Activated CD4-positive, alpha-beta T cell treated with anti-CD3 and anti-CD28 coated beads, Interleukin-2, amount 50 U/mL, for 1 hour (primary cell): ENCODE results near the gene GLUD2.
"Not testable (repeated sequence)": the region's sequence is repeated elsewhere in the genome, so short reads cannot be mapped to it uniquely, and the experiment has no call there.

ENCODE experiments used
- DNase-seq: peaks from one replicate; pipeline ENCODE4 v3.0.0-alpha.2; 2020

The GLUD2 gene

DNA sequence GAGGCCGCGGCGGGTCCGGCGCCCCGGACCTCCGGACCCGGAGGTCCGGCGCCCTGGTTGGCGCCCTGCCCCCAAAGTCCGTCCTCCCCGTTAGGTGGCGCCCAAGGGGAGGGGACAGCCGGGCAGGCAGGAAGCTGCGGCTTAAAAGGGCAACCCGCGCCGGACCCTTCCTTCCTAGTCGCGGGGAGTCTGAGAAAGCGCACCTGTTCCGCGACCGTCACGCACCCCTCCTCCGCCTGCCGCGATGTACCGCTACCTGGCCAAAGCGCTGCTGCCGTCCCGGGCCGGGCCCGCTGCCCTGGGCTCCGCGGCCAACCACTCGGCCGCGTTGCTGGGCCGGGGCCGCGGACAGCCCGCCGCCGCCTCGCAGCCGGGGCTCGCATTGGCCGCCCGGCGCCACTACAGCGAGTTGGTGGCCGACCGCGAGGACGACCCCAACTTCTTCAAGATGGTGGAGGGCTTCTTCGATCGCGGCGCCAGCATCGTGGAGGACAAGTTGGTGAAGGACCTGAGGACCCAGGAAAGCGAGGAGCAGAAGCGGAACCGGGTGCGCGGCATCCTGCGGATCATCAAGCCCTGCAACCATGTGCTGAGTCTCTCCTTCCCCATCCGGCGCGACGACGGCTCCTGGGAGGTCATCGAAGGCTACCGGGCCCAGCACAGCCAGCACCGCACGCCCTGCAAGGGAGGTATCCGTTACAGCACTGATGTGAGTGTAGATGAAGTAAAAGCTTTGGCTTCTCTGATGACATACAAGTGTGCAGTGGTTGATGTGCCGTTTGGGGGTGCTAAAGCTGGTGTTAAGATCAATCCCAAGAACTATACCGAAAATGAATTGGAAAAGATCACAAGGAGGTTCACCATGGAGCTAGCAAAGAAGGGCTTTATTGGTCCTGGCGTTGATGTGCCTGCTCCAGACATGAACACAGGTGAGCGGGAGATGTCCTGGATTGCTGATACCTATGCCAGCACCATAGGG lies at the start of gene GLUD2:
GLUD2 (plus strand) TSS at position 170 of the 979 bp plus-strand sequence; CDS start at position 245, 75 bp downstream.
- DNase-seq = not testable (repeated sequence)

GRCh38 chrX:120999413-120999812 lies 48.0 kb upstream of the GLUD2 start:
- no peak for DNase-seq

- DNase-seq = no peak
Observed at GRCh38 chrX:121000589-121000988, 46.8 kb upstream of the GLUD2 start.

DNA sequence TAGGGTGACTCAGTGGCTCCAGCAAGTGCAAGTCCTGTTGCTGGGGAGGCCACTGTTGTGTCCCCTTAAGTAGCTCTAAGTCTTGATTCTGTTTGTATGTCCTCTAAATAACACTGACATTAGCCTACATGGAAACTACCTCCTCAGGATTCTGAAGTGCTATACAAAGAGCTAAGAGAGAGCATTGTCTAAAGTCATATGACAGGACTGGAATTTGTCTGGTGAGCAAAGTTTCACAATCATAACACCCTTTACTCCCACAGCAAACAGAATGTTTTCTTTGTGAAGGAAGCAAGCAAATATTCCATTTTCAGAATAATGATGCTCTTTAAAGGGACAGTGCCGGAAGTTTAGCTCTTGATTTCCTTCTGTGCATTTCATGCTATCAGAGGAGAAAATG lies 38.5 kb upstream of the GLUD2 start:
- DNase-seq = no peak

GRCh38 chrX:121009764-121010163 lies 37.6 kb upstream of the GLUD2 start:
- DNase-seq = no peak

- no peak for DNase-seq
Observed at GRCh38 chrX:121010218-121010617, 37.2 kb upstream of the GLUD2 start.

DNA sequence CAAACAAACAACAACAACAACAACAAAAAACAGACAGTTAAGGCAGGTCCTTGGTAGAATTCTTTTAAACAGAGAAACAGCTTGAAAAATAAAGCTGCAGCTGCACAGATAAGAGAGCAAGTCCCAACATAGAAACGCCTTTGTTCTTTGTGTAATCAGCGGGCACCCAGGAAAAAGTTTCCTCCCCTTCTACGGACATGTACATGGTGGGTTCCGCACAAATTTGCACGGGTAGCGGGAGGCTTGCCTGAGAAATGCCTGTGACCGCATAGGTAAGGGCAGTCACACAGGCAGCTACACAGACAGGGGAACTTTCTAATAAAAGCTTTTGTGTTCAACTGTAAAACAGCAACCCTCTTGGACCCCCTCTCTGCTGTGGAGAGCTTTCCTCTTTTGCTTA lies 36.2 kb upstream of the GLUD2 start:
- DNase-seq = no peak

- DNase-seq = no peak
Observed at GRCh38 chrX:121013897-121014455, 33.4 kb upstream of the GLUD2 start.

DNA sequence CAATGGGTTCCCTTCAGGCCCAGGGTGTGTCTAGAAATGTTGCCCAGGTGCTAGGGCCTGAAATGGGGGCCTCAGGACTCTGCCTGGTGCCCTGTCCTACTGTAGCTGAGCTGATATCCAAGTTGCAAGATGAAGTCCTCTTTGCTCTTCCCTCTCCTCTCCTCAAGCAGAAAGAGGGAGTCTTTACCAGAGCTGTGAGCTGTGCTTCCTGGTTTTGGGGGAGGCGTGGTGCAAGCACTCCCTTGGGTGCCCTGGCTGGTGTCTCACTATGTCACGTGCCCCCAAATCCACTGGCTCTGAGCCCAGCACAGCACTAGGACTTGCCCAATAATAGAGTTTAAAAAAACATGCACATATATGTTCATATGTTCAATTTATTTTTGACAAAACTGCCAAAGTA lies 32.6 kb upstream of the GLUD2 start:
- no peak for DNase-seq

GRCh38 chrX:121028419-121028818 lies 19.0 kb upstream of the GLUD2 start:
- no peak for DNase-seq

DNA sequence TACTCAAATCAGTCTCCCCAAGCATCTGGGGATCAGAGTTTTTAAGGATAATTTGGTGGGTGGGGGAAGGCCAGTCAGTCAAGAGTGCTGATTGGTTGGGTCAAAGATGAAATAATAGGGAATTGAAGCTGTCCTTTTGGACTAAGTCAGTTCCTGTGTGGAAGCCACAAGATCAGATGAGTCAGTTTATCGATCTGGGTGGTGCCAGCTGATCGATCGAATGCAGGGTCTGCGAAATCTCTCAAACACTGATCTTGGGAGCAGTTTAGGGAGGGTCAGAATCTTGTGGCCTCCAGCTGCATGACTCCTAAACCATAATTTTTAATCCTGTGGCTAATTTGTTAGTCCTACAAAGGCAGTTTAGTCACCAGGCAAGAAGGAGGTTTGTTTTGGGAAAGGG lies 17.3 kb upstream of the GLUD2 start:
- no peak for DNase-seq

DNA sequence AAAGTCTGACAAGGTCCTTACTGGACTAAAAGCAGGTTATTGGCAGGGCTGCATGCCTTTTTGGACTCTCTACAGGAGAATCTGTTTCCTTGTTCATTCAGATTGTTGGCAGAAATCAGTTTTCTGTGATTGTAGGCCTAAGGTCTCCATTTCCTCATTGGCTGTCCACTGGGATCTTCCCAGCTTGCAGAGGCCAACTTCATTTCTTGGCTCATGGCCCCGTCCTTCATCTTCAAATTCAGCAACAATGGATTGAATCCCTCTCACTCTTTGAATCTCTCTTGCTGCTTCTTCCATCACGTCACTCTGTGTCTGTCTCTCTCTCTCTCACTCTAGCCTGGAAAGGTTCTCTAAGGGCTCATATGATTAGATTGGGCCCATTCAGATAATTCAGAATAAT lies 14.9 kb upstream of the GLUD2 start:
- no peak for DNase-seq

DNA sequence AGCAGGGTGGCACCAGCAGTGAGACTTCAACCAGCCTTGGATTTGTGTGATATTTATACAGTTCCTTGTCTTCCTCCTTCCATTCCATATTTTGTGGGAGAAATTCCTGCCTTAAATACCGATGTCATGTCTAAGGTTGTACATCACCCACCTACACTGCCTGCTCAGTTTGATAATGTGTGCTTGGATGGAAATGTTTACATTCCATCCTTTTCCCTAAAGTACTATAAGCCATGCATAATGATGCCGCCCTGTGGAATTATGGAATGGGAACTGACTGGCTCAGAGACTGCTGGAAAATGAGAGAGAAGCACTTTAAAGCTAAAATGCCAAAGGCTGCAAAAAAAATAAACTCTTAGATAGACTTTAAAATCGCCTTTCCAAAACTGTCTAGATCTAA lies 11.3 kb upstream of the GLUD2 start:
- no peak for DNase-seq

DNA sequence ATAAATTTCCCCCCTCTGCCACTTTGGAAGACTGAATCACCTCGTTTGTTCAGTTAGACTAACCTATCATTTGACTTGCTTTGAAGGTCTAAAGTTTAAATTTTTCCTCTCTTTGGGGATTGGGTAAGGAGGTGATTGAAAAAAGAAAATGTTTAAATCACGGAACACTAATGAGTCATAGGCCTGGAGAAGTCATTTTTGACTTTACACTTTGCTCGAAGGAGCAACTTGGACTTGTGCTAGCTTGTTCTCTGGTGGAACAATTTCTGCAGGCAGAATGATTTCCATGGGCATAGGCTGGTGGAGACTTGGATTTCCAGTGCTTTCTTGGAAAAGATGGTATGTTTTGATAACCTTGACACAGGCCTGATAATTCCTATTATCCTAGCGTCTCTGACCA lies 10.5 kb upstream of the GLUD2 start:
- DNase-seq = no peak

GRCh38 chrX:121050781-121051180 lies 3.4 kb downstream of the GLUD2 start:
- DNase-seq = no peak

DNA sequence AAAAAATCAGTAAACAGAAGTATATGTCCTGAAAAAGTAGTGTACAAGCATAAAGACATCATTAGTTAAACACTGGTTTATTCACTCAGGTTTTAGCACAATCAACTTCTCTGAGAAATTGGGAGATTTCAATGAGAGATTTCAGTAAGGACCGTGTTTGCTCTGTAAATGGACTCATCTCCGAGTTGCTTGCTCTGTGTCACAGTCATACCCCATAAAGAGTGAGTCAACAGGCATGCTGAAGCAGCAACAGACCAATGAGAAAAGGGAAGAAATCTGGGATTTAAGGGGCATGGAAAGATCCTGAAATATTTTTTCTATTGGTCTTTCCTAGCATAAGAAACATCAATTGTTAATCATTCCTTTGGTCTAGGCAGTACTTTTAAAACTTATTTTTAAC lies 4.7 kb downstream of the GLUD2 start:
- no peak for DNase-seq

- no peak for DNase-seq
Observed at GRCh38 chrX:121062289-121062688, 14.9 kb downstream of the GLUD2 start.

GRCh38 chrX:121064579-121064978 lies 17.2 kb downstream of the GLUD2 start:
- DNase-seq = no peak

DNA sequence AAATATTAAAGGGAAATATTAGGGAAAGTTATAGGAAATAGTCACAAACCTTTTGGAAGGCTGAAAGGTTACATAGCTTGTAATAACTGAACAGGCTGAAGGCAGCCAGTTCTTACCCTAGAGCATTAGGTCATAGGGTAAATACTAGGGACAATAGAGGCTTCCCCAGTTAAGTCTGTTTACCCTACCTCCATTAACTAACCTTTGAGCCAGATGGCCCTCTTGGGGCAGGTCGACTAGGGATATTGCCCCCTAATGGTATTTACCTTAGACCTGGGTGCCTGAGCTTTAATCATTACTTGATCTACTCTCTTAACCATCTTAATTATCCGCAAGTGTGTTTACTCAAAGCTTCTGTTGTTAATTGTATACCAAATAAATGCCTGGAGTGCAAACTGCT lies 36.8 kb downstream of the GLUD2 start:
- DNase-seq = not testable (repeated sequence)

- no peak for DNase-seq
Observed at GRCh38 chrX:121084903-121085611, 37.6 kb downstream of the GLUD2 start.

- no peak for DNase-seq
Observed at GRCh38 chrX:121085612-121086010, 38.2 kb downstream of the GLUD2 start.

- no peak for DNase-seq
Observed at GRCh38 chrX:121093011-121093410, 45.6 kb downstream of the GLUD2 start.
